Kidney (tissue), 14 donors: ENCODE data around the gene HOXC6. TPM values are rescaled to one million over a fixed set of nuclear protein-coding genes. Genes with fewer than 3 reads are reported as not detected.

Experiments
- DNase-seq, 5 donors: peaks; one replicate each; pipeline ENCODE4 v3.0.0-alpha.2; 2013 to 2020
- FAIRE-seq: peaks from 2 replicates; lab custom pipeline; 2012; peaks lifted over from hg19 to GRCh38; lab: Jason Lieb, UNC
- H3K27ac ChIP-seq, 2 donors: one replicate each; pipeline ENCODE4 v1.7.0; 2013; ENCODE audit warnings: low read depth in 2 of 2, low read length in 2 of 2, inconsistent platforms in 1 of 2
- H3K27me3 ChIP-seq: one replicate; pipeline ENCODE4 v1.7.1; 2013; ENCODE audit warnings: low read length, inconsistent platforms; ENCODE audit not compliant: control insufficient read depth, insufficient read depth
- H3K36me3 ChIP-seq, 3 donors: one replicate each; pipeline versions ENCODE4 v1.7.0 to v1.7.1; 2013; ENCODE audit warnings: low read length in 3 of 3, control low read depth in 1 of 3, inconsistent platforms in 1 of 3; ENCODE audit not compliant: insufficient read depth in 3 of 3, control insufficient read depth in 2 of 3
- H3K4me1 ChIP-seq, 3 donors: one replicate each; pipeline versions ENCODE4 v1.7.0 to v1.7.1; 2013; ENCODE audit warnings: low read length in 3 of 3, inconsistent platforms in 1 of 3, low read depth in 1 of 3; ENCODE audit not compliant: control insufficient read depth in 2 of 3, insufficient read depth in 2 of 3
- H3K4me3 ChIP-seq, 3 donors: one replicate each; pipeline versions ENCODE4 v1.7.0 to v1.8.1; 2013; ENCODE audit warnings: low read length in 3 of 3, control low read depth in 1 of 3, inconsistent platforms in 1 of 3
- H3K9ac ChIP-seq, 3 donors: one replicate each; pipeline versions ENCODE4 v1.7.0 to v1.7.1; 2013; ENCODE audit warnings: low read length in 3 of 3, control low read depth in 1 of 3, inconsistent platforms in 1 of 3
- H3K9me3 ChIP-seq, 3 donors: one replicate each; pipeline versions ENCODE4 v1.7.0 to v1.7.1; 2013; ENCODE audit warnings: low read length in 3 of 3, control low read depth in 1 of 3, inconsistent platforms in 1 of 3; ENCODE audit not compliant: control insufficient read depth in 2 of 3, insufficient read depth in 1 of 3
- intact Hi-C: fragments of 100-400 bp; cut with DNase I; formaldehyde crosslinking; loops from one replicate; pipeline ENCODE4 v1.11.1; 2022
- polyA plus RNA-seq: library from polyadenylated mRNA; stranded (reverse); fragments of 350-450 nt; fragmentation: Illumina TruSeq; extraction: RNeasy Lipid Tissue Mini Kit (QIAGEN cat#74804); gene quantifications from one replicate; pipeline ENCODE4 v1.2.3, GENCODE V29; 2014; ENCODE audit warnings: low read depth, low replicate concordance; ENCODE audit not compliant: insufficient read depth
- total RNA-seq: library from RNA; stranded (reverse); fragmentation: NEBNext Ultra II Directional; extraction: Animal tissue kit (Norgen Biotek cat#: 25700); gene quantifications from one replicate; pipeline ENCODE4 v1.2.1, GENCODE V29; 2021
- TF ChIP-seq, protein P1 (sequence below): IDR thresholded peaks from 3 replicates; pipeline ENCODE4 v1.5.1; 2012; ENCODE audit warnings: mild to moderate bottlenecking, moderate library complexity, borderline replicate concordance; ENCODE audit not compliant: insufficient read depth; ENCODE audit errors: extremely low read depth
- donor health status: control.
- donor health status: control.
- donor health status: control.
- donor health status: control.
- donor health status: control.
- donor health status: DM: yes; HTN: yes; CAD: no.
- donor health status: Normal renal cell carcinoma (clear cell type).

HOXC6 gene
- total and polyA plus RNA-seq, 2 donors from 2014 or later, result 11.4 to 22.0 TPM

DNA sequence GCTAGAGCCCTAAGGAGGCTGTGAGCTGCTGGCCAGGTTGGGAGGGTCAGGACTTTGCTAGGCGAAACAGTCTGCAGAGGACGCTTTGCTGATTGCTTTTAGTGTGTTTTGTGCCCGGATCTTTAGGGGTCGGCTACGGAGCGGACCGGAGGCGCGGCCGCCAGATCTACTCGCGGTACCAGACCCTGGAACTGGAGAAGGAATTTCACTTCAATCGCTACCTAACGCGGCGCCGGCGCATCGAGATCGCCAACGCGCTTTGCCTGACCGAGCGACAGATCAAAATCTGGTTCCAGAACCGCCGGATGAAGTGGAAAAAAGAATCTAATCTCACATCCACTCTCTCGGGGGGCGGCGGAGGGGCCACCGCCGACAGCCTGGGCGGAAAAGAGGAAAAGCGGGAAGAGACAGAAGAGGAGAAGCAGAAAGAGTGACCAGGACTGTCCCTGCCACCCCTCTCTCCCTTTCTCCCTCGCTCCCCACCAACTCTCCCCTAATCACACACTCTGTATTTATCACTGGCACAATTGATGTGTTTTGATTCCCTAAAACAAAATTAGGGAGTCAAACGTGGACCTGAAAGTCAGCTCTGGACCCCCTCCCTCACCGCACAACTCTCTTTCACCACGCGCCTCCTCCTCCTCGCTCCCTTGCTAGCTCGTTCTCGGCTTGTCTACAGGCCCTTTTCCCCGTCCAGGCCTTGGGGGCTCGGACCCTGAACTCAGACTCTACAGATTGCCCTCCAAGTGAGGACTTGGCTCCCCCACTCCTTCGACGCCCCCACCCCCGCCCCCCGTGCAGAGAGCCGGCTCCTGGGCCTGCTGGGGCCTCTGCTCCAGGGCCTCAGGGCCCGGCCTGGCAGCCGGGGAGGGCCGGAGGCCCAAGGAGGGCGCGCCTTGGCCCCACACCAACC, 1.5 kb downstream of the HOXC6 start:
- DNase-seq (peak in 2 of 5 donors; percentile 56 to 65), FAIRE-seq (no peak)
- Histone ChIP-seq H3K27ac (no peak overlapping the region), H3K9me3 (no peaks in the 10 kb centered on the region), H3K4me3 (peak overlapping the region in 1 of 3 donors; percentile 6), H3K4me1 (peaks cover 4 to 13% (median 9%) of the 10 kb centered on the region in 3 donors), H3K9ac (no peak overlapping the region), H3K27me3 (peaks cover 3% of the 10 kb centered on the region), H3K36me3 (peaks cover 0 to 4% (median 0%) of the 10 kb centered on the region in 3 donors)
- TF ChIP-seq, protein P1, sequence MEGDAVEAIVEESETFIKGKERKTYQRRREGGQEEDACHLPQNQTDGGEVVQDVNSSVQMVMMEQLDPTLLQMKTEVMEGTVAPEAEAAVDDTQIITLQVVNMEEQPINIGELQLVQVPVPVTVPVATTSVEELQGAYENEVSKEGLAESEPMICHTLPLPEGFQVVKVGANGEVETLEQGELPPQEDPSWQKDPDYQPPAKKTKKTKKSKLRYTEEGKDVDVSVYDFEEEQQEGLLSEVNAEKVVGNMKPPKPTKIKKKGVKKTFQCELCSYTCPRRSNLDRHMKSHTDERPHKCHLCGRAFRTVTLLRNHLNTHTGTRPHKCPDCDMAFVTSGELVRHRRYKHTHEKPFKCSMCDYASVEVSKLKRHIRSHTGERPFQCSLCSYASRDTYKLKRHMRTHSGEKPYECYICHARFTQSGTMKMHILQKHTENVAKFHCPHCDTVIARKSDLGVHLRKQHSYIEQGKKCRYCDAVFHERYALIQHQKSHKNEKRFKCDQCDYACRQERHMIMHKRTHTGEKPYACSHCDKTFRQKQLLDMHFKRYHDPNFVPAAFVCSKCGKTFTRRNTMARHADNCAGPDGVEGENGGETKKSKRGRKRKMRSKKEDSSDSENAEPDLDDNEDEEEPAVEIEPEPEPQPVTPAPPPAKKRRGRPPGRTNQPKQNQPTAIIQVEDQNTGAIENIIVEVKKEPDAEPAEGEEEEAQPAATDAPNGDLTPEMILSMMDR, result no peak
- intact Hi-C loops, result loop anchor here (5.0 to 10.0 kb wide), 2 partner anchors 105 to 163 kb away; no protein-coding TSS in a partner anchor

DNA sequence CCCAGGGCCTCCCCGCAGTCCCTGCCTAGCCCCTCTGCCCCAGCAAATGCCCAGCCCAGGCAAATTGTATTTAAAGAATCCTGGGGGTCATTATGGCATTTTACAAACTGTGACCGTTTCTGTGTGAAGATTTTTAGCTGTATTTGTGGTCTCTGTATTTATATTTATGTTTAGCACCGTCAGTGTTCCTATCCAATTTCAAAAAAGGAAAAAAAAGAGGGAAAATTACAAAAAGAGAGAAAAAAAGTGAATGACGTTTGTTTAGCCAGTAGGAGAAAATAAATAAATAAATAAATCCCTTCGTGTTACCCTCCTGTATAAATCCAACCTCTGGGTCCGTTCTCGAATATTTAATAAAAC, 2.2 kb downstream of the HOXC6 start:
- Histone ChIP-seq H3K4me1 (peaks cover 7 to 14% (median 9%) of the 10 kb centered on the region in 3 donors), H3K4me3 (no peak overlapping the region), H3K9ac (no peak overlapping the region), H3K36me3 (peaks cover 0 to 4% (median 0%) of the 10 kb centered on the region in 3 donors), H3K9me3 (no peaks in the 10 kb centered on the region), H3K27me3 (peaks cover 3% of the 10 kb centered on the region), H3K27ac (no peak overlapping the region)
- no peak for DNase-seq
- intact Hi-C loops, result loop anchor here (10.0 kb wide), 1 partner anchor 104 kb away; no protein-coding TSS in a partner anchor
- no peak for FAIRE-seq
- TF ChIP-seq, protein P1, result no peak

DNA sequence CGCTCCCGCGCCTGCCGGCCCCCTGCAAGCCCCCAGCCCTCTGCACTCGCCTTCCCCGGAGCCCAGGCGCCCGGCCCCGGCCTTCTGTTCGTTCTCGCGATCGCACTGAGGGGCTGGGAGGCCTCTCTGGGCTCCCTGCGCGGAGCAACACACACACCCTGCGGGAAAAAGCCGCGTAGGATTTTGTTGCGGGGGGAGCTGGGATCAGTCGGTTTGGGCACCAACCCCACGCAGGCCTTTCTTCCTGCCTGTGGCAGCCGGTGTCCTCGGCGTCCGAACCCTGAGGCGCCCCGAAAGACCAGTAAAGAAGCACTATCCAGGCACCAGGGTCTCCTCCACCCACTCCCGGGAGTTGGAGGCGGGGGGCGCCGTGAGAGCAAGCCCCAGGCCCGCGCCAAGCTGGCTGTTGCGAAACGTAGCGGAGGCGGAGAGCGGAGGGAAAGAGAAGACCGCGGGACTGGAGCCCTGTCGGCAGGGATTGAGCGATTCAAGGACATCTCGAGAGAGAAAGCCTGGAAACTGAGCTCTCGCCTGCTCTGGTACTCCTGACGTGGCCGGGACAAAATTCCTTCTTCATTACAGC, 2.7 kb downstream of the HOXC6 start:
- Histone ChIP-seq H3K27ac (no peak overlapping the region), H3K36me3 (peaks cover 0 to 4% (median 0%) of the 10 kb centered on the region in 3 donors), H3K27me3 (peaks cover 3% of the 10 kb centered on the region), H3K4me1 (peaks cover 9 to 20% (median 9%) of the 10 kb centered on the region in 3 donors), H3K9me3 (no peaks in the 10 kb centered on the region), H3K9ac (no peak overlapping the region), H3K4me3 (no peak overlapping the region)
- TF ChIP-seq, protein P1, result no peak
- peak in 3 of 5 donors; percentile 60 to 86 (median 75) for DNase-seq
- no peak for FAIRE-seq
- intact Hi-C loops, result loop anchor here (10.0 kb wide), 1 partner anchor 104 kb away; no protein-coding TSS in a partner anchor
